ENCODE results near the gene CREB3. TPM values are rescaled to one million over a fixed set of nuclear protein-coding genes. Genes with fewer than 3 reads are reported as not detected.
A peak's percentile ranks its signal among the peaks of the same experiment; 100 is the strongest.

The CREB3 gene
- total RNA-seq, 1 donor from 2014 or later = 33.2 TPM

DNA sequence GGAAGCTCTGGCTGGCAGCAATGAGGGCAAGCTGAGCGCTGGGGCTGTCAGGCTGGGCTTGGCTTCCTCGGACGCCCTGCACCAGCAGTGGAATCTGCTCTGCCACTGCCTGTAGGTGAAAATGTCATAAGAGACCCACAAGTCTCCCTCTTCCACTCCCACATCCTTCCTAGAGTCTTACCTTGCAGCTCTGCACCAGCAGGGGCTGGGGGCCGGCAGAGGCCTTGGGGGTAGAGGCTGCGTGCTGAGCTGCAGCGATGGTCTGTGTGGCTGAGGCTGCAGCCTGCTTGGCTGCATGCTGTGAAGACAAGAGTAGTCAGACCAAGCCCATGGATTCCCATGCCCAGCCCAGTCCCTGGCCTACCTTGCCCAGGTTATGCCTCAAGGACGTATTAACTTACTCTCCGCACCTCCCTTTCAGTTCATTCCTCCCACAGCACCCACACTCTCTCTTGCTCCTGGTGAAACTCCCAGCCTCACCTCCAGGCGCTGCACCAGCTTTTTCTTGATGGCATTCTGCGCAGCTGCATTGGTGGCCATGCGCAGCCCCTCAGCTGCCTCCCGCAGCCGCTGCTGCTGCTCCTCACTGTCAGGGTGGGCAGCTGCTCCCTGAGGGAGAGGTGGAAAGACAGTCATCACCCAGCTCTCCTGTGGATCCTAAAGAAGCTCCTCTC lies 17.8 kb upstream of the CREB3 start:
- H3K27ac Mint-ChIP-seq = peak overlapping the region; percentile 45

GRCh38 chr9:35716230-35716629 lies 16.2 kb upstream of the CREB3 start:
- Mint-ChIP-seq H3K4me1 (ENCODE audit: low read depth) (no peaks in the 10 kb centered on the region), H3K27ac (no peak overlapping the region), H3K4me3 (ENCODE audit: low read depth) (no peak overlapping the region), H3K9me3 (ENCODE audit: low read depth) (no peaks in the 10 kb centered on the region), H3K36me3 (ENCODE audit: insufficient read depth) (peaks cover 21% of the 10 kb centered on the region), H3K27me3 (no peaks in the 10 kb centered on the region)
- DNase-seq (ENCODE audit: low spot score, unreplicated experiment) = no peak
- TF ChIP-seq CTCF (IDR thresholded peaks at IDR 0.05; ENCODE audit: unreplicated experiment) = no peak

More for the DNA sequence above, 17.8 kb upstream of the CREB3 start:
- H3K27me3 Mint-ChIP-seq = no peaks in the 10 kb centered on the region
- peaks cover 29% of the 10 kb centered on the region for H3K36me3 Mint-ChIP-seq (ENCODE audit: insufficient read depth)
- no peak for TF ChIP-seq CTCF (IDR thresholded peaks at IDR 0.05; ENCODE audit: unreplicated experiment)
- no peaks in the 10 kb centered on the region for H3K4me1 Mint-ChIP-seq (ENCODE audit: low read depth)
- DNase-seq (ENCODE audit: low spot score, unreplicated experiment) = no peak
- H3K4me3 Mint-ChIP-seq (ENCODE audit: low read depth) = no peak overlapping the region
- H3K9me3 Mint-ChIP-seq (ENCODE audit: low read depth) = no peaks in the 10 kb centered on the region

DNA sequence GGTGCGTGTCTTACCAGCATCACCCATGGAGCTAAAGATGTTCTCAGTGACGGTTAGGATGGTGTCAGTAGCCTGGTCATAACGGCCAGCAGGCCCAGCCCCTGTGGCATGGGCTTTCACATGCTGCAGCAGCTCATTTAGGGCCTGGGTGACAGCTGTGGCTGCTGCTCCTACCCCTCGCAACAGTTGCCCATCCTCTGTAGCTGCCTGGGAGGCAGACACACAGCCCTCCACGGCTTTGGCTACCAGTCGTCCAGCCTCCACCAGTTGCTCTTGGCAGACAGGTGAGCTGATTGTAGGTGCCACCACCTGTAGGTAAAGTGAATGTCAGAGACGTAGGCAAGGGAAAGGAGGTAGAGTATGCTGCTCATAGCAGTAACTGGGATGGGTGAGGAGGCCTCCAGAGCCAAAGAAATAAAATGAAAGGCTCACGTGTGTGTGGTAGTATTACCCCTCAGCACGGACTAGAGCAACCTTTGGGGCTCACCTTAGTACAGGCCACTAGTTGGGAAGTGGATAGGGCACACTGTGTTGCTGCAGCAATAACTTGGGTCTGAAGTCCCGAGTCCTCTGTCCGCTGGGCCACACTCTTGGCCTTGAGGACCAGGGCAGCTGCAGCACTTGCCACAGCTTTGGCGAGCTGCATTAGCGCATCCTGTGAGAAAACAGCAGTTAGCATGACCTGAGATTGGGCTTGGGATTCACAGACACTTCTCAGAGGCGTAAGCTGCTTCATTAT lies 15.2 kb upstream of the CREB3 start:
- no peak for TF ChIP-seq CTCF (IDR thresholded peaks at IDR 0.05; ENCODE audit: unreplicated experiment)
- no peak for DNase-seq (ENCODE audit: low spot score, unreplicated experiment)
- no peak overlapping the region for H3K27ac Mint-ChIP-seq
- H3K27me3 Mint-ChIP-seq = no peaks in the 10 kb centered on the region
- no peak overlapping the region for H3K4me3 Mint-ChIP-seq (ENCODE audit: low read depth)
- H3K36me3 Mint-ChIP-seq (ENCODE audit: insufficient read depth) = peaks cover 30% of the 10 kb centered on the region
- H3K4me1 Mint-ChIP-seq (ENCODE audit: low read depth) = no peaks in the 10 kb centered on the region
- no peaks in the 10 kb centered on the region for H3K9me3 Mint-ChIP-seq (ENCODE audit: low read depth)

- TF ChIP-seq CTCF (IDR thresholded peaks at IDR 0.05; ENCODE audit: unreplicated experiment) = no peak
- no peaks in the 10 kb centered on the region for H3K4me1 Mint-ChIP-seq (ENCODE audit: low read depth)
- H3K9me3 Mint-ChIP-seq (ENCODE audit: low read depth) = no peaks in the 10 kb centered on the region
- no peaks in the 10 kb centered on the region for H3K27me3 Mint-ChIP-seq
- no peak for DNase-seq (ENCODE audit: low spot score, unreplicated experiment)
- no peak overlapping the region for H3K4me3 Mint-ChIP-seq (ENCODE audit: low read depth)
- H3K27ac Mint-ChIP-seq = no peak overlapping the region
- peaks cover 29% of the 10 kb centered on the region for H3K36me3 Mint-ChIP-seq (ENCODE audit: insufficient read depth)
Measured at GRCh38 chr9:35718721-35719511, 13.6 kb upstream of the CREB3 start.

- H3K27ac Mint-ChIP-seq = no peak overlapping the region
- H3K9me3 Mint-ChIP-seq (ENCODE audit: low read depth) = no peaks in the 10 kb centered on the region
- DNase-seq (ENCODE audit: low spot score, unreplicated experiment) = no peak
- no peak for TF ChIP-seq CTCF (IDR thresholded peaks at IDR 0.05; ENCODE audit: unreplicated experiment)
- no peak overlapping the region for H3K4me3 Mint-ChIP-seq (ENCODE audit: low read depth)
- H3K4me1 Mint-ChIP-seq (ENCODE audit: low read depth) = no peaks in the 10 kb centered on the region
- H3K27me3 Mint-ChIP-seq = no peaks in the 10 kb centered on the region
- peaks cover 30% of the 10 kb centered on the region for H3K36me3 Mint-ChIP-seq (ENCODE audit: insufficient read depth)
Measured at GRCh38 chr9:35719546-35719945, 12.9 kb upstream of the CREB3 start.

Measured in progenitor cell of endocrine pancreas (in vitro differentiated cells).